RCC 7860 (cell line): ENCODE results near the gene USP32.
A peak's percentile ranks its signal among the peaks of the same experiment; 100 is the strongest.

Experiments used
- DNase-seq: peaks from one replicate; pipeline ENCODE4 v3.0.0-alpha.2; 2015; ENCODE audit warnings: low spot score
- FAIRE-seq: peaks from 2 replicates; lab custom pipeline; 2012; peaks lifted over from hg19 to GRCh38; lab: Jason Lieb, UNC

USP32 gene

DNA sequence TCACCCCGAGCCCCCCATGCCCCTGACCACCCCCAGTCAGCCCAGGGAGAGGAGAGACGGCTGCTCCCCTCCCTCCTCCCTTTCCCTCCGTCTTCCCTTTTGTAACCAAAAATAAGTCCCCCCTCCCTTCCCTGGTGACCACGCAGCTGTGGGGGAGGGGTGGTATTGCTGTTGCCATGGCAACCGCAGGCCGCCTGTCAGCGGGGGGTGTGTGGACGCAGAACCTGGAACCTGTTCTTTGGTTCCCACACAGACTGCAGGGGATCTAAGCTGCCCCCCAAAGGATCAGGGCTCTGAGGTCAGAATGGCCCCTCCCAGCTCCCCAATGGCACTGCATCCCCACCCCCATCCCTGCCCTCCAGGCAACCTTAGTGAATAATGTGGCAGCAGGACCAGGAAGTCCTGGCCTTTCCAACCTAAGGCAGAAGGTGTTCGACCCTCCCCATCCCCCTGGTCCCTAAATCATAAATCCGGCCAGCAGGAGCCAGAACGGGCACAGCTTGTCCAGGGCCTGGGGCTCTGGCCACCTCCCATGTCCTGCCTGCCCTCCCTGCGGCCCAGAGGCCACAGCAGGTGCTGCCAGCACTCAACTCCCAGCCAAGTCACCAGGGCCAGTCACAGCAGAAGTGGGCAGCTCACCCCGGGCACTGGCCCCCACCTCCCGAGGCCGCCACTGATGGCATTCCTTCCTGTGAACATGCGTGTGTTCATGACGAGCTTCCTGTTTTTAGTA is 230.2 kb downstream of the USP32 start:
- DNase-seq: no peak
- FAIRE-seq: no peak

DNA sequence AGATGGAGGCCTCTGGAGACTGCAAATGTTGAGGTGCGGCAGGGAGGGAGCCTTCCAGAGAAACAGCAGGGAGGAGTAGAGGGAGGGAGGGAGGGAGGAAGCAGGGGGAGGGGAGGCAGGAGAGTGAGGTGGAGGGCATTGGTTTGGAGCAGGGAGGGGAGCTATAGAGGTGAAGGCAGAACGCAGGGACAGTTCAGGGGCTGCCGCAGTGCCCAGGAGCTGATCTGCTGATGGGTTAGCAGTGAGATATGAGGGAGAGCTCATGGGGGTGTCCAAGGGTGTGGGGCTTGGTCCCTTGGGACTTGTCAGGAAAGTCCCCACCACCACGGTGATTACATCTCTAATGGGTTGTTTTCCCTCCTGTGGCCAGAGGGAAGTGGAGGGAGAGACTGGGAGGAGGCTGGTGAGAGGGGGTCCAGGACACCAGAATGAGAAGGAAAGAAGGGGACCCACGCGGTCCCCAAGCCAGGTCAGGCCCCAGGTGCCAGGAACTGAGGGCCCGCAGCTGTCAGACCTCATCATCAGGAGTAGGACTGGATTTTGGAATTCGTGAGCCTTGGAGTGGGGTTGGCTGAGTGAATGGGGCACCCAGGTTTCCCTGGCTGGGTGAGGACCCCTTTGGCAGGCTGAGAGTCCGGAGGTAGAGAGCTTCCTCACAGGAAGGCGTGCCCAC is 231.0 kb downstream of the USP32 start:
- FAIRE-seq (no peak), DNase-seq (no peak)

DNA sequence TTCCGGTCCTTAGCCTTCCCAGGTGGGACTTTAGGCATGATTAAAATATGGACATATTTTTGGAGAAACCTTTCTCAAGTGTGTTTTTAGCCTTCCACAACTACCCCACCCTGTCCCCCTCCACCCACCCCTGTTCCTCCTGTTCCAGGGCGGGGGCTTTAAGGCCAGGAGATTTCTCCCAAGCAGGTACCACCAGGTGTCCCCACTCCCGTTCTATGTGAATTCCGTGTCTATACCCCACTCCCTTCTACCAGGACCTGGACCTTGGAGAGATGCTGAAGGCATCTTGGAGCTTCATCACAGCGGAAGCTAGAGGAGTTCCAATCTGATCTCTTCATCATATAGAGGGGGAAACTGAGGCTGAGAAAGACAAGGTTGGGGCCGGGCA is 232.5 kb downstream of the USP32 start:
- no peak for DNase-seq
- FAIRE-seq: no peak

DNA sequence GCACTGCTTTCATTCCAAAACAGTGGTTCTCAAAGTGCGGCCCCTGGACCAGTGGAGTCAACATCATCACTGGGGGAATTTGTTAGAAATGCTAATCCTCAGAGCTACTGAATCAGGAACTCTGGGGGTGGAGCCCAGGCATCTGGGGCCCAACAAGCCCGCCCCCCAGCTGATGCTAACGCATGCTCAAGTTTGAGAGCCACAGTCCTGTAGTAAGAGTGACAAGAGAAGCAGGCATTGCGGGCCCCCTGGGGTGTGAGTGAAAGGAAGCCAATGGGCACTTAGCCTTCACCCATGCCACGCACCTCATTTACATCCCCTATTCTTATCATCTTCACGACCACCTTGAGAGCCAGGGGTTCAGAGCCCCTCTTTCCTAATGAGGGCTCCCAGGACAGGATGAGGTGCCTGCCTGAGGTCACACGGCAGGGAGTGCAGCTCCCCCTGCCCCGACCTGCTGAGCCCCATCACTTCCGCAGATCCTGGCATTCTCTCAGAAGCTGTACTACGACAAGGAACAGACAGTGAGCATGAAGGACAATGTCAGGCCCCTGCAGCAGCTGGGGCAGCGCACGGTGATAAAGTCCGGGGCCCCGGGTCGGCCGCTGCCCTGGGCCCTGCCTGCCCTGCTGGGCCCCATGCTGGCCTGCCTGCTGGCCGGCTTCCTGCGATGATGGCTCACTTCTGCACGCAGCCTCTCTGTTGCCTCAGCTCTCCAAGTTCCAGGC is 233.0 kb downstream of the USP32 start:
- no peak for FAIRE-seq
- DNase-seq: no peak

DNA sequence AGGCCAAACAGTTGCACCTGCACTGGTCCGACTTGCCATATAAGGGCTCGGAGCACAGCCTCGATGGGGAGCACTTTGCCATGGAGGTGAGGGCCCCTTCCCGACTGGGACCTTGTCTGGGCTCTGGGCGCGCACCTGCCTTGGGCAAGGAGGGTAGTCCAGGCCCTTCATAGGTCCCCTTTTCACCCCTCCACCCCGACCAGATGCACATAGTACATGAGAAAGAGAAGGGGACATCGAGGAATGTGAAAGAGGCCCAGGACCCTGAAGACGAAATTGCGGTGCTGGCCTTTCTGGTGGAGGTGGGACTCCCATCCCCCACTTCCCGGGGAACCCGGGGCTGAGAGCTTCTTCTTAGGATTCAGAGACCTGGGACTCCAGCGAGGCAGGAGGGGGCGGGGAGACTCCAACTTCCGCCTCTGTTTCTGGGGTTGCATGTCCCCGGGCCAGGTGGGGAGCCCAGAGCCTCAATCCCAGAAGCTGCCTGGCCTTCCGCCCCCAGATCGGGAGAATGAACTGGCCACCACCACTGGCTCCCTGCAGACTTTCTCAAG is 234.4 kb downstream of the USP32 start:
- DNase-seq (no peak), FAIRE-seq (no peak)

DNA sequence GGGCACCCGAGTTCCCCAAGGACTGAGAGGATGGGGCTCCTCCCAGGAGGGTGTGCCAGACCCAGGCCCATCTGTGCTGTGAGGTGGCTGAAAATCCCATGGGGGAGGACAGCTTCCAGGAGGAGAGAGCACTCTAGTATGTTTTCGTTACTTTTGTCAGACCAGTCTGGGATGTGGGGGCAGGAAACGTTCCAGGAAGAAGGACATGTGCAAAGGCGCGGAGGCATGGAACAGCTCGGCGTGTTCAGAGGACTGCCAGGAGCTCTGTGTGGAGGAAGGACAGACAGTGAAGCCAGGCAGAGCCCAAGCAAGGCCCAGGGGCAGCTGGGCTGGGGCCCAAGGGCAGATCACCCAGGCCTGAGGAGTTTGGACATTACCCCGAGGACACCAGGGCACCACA is 235.2 kb downstream of the USP32 start:
- FAIRE-seq: no peak
- DNase-seq: no peak

DNA sequence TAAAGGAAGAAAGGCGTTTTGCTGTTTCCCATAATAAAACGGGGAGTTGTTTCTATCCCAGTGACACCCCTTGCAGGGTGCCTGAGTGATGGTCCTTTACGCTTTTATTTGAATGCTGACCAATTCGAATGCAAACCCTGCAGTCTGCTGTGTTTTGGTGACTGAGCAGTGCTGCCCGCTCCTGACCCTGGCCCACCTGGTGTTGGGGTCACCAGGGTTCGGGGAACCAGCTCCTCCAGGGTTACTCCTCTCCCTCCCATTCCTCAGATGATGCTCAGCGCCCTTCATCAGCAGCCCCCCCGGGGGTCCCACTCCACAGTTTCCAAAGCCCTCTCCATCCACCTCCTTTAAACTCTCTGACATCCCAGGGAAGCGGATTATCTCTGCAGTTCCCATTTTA is 236.1 kb downstream of the USP32 start:
- DNase-seq: no peak
- FAIRE-seq: no peak

DNA sequence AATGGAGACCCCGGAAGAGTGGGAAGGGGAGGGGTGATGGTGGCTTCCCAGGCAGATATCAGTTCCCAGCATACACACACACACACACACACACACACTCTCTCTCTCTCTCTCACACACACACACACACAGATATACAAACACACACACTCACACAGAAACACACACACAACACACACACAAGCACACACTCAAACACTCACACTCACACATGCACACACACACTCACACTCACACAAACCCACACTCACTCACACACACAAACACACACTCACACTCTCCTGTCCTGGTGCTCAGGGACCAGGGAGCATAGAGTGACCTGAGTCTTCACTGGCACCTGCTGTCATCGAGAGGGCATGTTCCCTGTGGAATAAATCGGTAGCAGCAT is 236.5 kb downstream of the USP32 start:
- DNase-seq (no peak), FAIRE-seq (no peak)

DNA sequence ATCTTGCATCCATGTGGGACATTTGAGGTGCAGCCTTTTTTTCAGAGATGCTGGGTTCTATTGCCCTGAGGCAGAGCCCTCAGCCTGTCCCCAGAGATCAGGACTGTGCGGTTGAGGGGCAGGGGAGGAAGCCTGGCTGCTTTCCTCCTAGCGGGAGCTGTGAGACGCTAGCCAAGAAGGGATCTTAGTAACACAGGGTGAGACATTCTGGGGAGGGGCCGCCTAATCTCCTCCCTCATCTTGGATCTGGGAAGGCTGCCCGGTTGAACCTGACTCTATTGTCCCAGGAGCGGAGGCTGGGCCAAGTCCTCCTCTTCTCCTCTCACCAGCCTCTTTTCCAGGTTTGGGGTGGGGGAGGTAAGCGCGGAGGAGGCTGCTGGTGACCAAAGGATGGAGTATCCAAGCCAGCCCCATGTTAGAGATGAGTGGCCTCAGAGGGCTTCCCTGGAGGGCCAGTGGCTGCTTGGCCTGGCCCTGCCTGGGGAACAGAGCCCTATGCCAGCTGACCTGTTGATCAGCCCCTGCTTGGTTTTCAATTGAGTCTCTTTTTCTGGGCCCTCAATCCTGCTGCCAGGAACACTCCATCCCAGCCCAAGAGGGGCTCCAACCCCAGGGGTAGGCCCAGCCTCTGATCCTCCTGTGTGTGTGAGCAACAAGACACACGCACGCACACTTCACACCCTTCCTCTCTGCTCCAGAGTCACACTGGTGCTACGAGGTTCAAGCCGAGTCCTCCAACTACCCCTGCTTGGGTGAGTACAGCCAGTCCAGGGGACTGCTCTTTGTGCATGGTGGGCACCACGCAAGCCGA is 237.1 kb downstream of the USP32 start:
- DNase-seq (no peak), FAIRE-seq (no peak)

DNA sequence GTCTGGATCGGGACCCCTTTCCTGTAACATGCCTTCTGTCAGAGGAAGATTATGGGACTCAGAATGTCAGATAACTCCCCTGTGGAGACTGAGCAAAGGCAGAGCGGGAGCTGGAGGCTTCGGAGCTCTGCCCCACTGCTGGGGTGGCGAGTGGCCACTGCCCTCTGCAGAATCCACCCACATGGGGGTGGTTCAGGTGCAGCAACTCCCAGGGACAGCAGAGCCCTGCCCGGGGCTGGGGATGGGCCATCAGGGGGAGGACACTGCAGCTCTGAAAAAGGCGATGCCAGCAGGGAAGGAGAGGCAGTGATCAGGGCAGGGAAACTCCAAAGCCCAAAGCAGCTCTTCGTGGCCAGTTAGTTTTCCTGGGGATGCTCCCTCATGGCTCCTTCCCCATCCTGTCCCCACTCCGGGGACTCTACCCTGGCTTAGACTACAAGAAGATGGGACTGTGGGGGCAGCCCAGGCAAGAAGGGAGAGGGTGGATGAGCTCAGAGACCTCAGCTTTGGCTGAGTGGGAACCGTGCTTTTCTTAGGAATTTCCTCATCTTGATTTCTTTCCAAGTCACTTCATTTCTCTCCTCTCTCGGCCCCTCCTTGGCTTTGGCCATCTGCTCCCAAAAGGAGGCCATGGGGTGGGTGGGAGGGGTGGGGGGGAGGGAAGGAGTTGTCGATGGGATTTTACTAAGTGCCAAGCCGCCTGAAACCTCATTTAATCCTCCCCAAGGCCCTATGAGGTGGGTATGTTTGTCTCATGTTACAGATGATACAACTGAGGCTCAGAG is 238.1 kb downstream of the USP32 start:
- DNase-seq (no peak), FAIRE-seq (no peak)

DNA sequence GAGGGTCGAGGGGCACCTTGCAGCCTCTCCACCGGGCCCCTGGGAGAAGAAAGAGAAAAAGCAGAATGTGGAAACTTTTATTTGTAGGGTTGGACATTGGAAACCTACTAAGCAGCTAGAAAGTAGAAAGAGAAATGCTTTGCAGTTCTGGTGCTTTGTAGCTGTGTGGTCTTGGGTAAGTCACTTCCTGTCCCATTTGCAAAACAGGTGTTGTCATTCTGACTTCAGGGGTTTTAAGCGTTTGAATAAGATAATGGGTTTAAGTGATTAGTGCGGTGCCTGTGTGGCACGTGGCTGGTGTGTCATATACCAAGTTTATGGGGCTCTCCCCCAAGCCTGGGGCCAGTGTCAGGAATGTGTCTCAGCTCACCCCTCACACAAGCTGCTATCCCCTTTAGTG is 240.6 kb downstream of the USP32 start:
- FAIRE-seq (no peak), DNase-seq (no peak)

DNA sequence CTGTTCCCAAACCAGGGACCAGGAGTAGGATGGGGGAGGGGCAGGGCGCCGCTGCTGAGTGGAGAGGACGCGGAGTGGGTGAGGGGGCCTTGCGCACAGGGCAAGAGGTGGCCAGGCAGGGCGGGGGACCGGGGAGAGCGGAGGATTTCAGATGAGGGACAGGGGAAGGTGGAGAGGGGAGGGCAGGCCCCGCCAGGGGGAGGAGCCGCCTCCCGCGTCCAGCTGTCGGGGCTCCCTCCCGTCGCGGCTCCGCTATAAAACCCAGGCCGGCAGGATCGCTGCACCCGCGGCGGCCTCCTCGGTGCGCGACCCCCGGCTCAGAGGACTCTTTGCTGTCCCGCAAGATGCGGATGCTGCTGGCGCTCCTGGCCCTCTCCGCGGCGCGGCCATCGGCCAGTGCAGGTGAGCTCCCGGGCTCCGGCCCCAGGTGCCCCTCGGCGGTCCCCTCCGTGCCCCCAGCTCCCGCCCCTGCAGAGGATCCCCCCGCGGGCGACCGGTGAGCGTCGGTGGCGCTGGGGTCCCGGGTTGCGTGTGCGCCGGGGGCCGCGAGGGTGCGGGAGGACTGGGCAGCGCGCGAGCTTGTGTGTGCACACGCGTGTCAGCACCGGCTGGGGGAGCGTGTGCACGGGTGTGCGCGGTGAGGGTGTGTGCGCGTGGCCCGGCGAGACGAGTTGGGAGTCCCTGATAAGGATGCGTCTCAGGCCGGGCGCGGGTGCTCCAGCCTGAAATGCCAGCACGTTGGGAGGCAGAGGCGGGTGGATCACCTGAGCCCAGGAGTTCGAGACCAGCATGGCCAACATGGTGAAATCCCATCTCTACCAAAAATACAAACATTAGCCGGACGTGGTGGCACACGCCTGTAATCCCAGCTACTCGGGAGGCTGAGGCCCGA is 242.0 kb downstream of the USP32 start, which contains the start of gene CA4:
Gene CA4, plus strand, starts transcription at position 283 of the 892 bp plus-strand sequence. Its CDS starts 62 bp downstream, at position 345.
- DNase-seq (no peak), FAIRE-seq (no peak)

DNA sequence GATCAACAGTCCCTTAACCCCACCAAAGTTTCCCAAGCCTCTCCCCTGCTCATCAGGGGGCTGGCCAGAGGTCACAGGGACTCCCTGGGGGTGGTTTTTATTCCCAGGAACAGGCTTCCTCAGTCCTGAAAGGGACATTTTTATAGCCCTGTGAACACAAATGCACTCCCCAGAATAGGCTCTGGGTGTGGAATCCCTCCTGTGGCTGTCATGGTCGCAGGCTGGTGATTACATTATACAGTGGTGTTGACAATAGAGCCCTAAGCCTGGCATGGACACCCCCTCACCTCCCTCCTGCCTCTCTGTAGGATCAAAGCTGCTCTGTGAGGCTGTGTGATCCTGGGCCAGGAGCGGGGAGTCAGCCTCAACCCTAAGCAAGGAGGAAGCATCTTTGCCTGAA is 243.6 kb downstream of the USP32 start:
- FAIRE-seq (no peak), DNase-seq (no peak)

DNA sequence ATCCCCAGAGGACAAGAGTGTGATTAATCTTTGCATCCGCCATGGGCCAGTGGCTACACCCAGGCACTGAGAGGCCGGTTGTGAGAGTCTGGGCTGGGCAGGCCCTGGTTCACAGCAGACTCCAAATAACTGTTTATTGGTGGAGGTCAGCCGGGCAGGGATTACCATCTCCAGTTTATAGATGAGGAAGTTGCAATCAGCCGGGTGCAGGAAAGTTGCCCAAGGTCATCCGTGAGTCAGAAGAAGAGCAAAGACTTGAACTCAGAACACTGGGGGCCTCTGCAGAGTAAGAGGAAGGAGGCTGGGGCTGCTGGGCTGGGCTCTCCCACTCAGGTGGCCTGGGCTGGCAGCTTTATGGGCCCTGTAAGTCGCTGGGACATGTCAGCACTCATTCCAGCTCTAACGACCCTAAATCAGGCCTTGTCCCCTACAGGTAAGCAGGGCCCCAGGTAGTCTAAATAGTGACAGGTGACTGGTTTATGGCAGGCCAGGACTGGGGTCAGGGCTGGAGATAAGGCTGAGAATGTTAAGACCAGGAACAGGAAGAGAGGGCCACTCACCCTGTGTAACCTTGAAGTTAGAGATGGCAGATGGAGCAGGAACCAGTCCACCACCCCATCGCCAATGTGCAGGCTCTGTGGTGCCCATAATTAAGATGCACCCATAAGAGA is 244.2 kb downstream of the USP32 start:
- FAIRE-seq (no peak), DNase-seq (no peak)

DNA sequence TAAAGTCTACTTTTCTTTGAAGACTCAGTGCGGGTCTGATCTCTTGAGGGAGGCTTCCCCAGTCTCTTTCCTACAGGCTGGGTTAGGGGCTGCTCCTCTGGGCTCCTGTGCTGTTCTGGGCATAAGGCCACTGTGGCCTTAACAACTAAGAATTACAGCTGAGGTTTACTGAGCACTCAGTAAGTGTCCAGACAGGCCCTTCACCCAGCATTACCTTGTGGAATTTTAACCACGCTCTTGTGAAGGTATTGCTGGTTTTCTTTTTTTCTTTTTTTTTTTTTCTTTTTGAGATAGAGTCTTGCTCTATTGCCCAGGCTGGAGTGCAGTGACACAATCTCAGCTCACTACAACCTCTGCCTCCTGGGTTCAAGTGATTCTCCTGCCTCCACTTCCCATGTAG is 245.7 kb downstream of the USP32 start:
- FAIRE-seq: no peak
- DNase-seq: no peak

DNA sequence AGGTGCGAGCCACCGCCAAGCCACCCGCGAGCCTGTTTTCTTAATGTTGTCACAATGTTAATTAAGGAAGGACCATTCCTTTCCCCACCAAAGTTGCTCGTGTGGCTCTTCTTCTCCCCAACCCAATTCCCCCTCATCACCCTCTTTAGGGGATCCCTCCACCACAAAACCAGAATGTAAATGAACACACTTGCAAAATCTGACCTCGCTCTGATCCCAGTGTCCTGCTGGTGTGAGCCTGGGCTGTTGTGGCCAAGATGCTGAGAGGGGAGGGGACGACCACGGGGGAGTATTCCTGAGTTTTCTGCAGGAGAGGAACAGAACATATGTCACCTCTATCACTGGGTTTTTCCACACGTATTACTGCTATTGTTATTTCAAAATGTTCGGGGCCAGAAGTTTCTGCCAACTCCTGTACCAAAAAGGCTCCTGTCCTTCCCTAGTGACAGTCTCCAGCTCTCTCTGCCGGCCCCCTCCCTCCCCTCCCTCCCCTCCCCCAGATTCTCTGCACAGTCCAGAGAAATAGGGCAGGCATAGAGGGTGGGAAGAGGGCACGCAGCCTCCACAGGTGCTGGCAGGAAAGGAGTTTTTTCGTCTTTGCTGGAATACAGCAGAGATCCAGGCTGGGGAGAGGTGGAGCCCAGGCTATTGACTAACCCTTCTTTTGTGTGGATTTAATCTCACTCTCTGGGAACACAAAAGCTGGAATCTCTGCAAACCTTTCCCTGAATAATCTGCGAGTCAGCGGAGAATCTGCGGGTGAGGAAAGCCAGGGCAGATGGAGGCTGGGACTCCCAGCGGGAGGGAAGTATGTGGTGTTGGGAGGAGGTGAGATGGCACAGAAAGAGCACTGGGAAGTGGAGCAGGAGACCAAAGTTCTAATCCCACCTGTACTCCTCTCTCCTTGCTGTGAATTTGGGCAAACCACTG is 246.7 kb downstream of the USP32 start:
- no peak for DNase-seq
- FAIRE-seq: no peak

DNA sequence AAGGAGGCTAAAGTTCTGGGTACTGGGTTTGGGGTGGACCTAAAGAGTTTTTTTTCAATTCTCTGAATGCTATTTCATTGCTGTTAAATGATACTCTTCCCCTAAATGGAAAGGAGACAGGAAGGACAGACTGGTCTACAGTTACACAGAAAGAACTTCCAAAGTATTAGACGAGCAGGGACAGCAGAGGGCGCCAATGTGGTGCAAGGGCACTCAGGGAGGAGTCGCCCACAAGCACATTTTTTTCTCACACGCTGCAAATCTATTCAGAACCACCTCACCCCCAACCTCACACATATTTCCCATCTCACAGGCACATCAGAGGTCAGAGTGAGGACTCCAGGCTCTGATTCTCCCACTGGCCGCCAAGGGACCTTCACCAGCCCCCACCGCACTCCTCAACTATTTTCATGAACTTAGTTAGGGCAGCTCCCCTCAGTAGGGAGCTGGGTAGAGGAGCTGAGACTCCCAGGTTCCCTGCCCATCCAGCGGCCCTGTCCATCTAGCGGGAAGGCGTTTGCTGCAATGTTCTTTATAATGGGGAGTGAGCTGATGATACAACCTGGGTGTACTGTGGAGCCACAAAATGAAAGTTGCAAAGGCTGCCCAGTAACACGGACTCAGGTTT is 248.9 kb downstream of the USP32 start:
- peak; percentile 81 for FAIRE-seq
- DNase-seq: peak; percentile 73
